Mesenchymal stem cell (in vitro differentiated cells and primary cell): ENCODE results near the gene CLDN20.
"Not testable (repeated sequence)": the region's sequence is repeated elsewhere in the genome, so short reads cannot be mapped to it uniquely, and the experiment has no call there.

Experiments
- DNase-seq: peaks from one replicate; pipeline ENCODE4 v3.0.0-alpha.2; 2013
- H2AFZ ChIP-seq: one replicate; pipeline ENCODE4 v1.6.1; 2013; ENCODE audit warnings: low read depth, mild to moderate bottlenecking, control low read depth, inconsistent platforms, low read length, moderate library complexity
- H2AK5ac ChIP-seq: 2 replicates; pipeline ENCODE4 v1.6.1; 2013; ENCODE audit warnings: low read length, moderate library complexity, mild to moderate bottlenecking, inconsistent platforms; ENCODE audit not compliant: severe bottlenecking
- H2BK120ac ChIP-seq: one replicate; pipeline ENCODE4 v1.6.1; 2013; ENCODE audit warnings: low read depth, mild to moderate bottlenecking, inconsistent platforms, low read length, moderate library complexity
- H2BK12ac ChIP-seq, 2 experiments: one replicate each; pipeline ENCODE4 v1.6.1; 2013; ENCODE audit warnings: inconsistent platforms in 2 of 2, low read length in 2 of 2, mild to moderate bottlenecking in 2 of 2, moderate library complexity in 2 of 2, control low read depth in 1 of 2
- H2BK15ac ChIP-seq: one replicate; pipeline ENCODE4 v1.6.1; 2013; ENCODE audit warnings: mild to moderate bottlenecking, low read depth, inconsistent platforms; ENCODE audit not compliant: poor library complexity, severe bottlenecking
- H2BK5ac ChIP-seq: 2 replicates; pipeline ENCODE4 v1.6.1; 2013; ENCODE audit warnings: low read depth, mild to moderate bottlenecking, low read length, control low read depth, inconsistent platforms; ENCODE audit not compliant: poor library complexity, severe bottlenecking
- H3K14ac ChIP-seq, 2 experiments: one replicate each; pipeline ENCODE4 v1.6.1; 2013; ENCODE audit warnings: inconsistent platforms in 2 of 2, low read length in 2 of 2, control low read depth in 1 of 2, mild to moderate bottlenecking in 1 of 2, moderate library complexity in 1 of 2
- H3K18ac ChIP-seq, 2 experiments: one replicate each; pipeline ENCODE4 v1.6.1; 2013; ENCODE audit warnings: inconsistent platforms in 2 of 2, low read length in 2 of 2, control low read depth in 1 of 2, low read depth in 1 of 2, mild to moderate bottlenecking in 1 of 2
- H3K23ac ChIP-seq, 2 experiments: one replicate each; pipeline ENCODE4 v1.6.1; 2013; ENCODE audit warnings: inconsistent platforms in 2 of 2, low read length in 2 of 2, mild to moderate bottlenecking in 2 of 2, moderate library complexity in 2 of 2, control low read depth in 1 of 2
- H3K27ac ChIP-seq: 2 replicates; pipeline ENCODE4 v1.5.1; 2013; ENCODE audit warnings: mild to moderate bottlenecking, moderate library complexity, low read length, control low read depth, inconsistent platforms; ENCODE audit not compliant: poor library complexity, severe bottlenecking
- H3K27me3 ChIP-seq, 2 experiments: 2 replicates each; pipeline versions ENCODE4 v1.6.1 to v1.7.0; 2013; ENCODE audit warnings: low read length in 2 of 2, mild to moderate bottlenecking in 2 of 2, moderate library complexity in 2 of 2, control low read depth in 1 of 2, inconsistent platforms in 1 of 2; ENCODE audit not compliant: control insufficient read depth in 1 of 2, insufficient read depth in 1 of 2
- H3K36me3 ChIP-seq, 2 experiments: 2 replicates each; pipeline versions ENCODE4 v1.6.1 to v1.7.0; 2013; ENCODE audit warnings: low read length in 2 of 2, control low read depth in 1 of 2, inconsistent platforms in 1 of 2, low read depth in 1 of 2, mild to moderate bottlenecking in 1 of 2; ENCODE audit not compliant: insufficient read depth in 2 of 2, control insufficient read depth in 1 of 2
- H3K4ac ChIP-seq, 2 experiments: one replicate each; pipeline ENCODE4 v1.6.1; 2013; ENCODE audit warnings: inconsistent platforms in 2 of 2, low read length in 2 of 2, mild to moderate bottlenecking in 2 of 2, moderate library complexity in 2 of 2, control low read depth in 1 of 2, low read depth in 1 of 2
- H3K4me1 ChIP-seq: 2 replicates; pipeline ENCODE4 v1.6.1; 2013; ENCODE audit warnings: low read depth, low read length, control low read depth; ENCODE audit not compliant: control insufficient read depth, insufficient read depth
- H3K4me2 ChIP-seq: 2 replicates; pipeline ENCODE4 v1.6.1; 2013; ENCODE audit warnings: low read length, mild to moderate bottlenecking, inconsistent platforms; ENCODE audit not compliant: poor library complexity, severe bottlenecking
- H3K4me3 ChIP-seq, 2 experiments: 2 replicates each; pipeline versions ENCODE4 v1.5.1 to v1.7.0; 2013; ENCODE audit warnings: low read length in 2 of 2, mild to moderate bottlenecking in 2 of 2, control low read depth in 1 of 2, low read depth in 1 of 2; ENCODE audit not compliant: insufficient read depth in 1 of 2
- H3K79me1 ChIP-seq: replicated peaks from 2 replicates; pipeline ENCODE4 v1.6.1; 2013; ENCODE audit warnings: mild to moderate bottlenecking, control low read depth, low read length, inconsistent platforms; ENCODE audit not compliant: poor library complexity, severe bottlenecking
- H3K9ac ChIP-seq: 2 replicates; pipeline ENCODE4 v1.7.0; 2013; ENCODE audit warnings: mild to moderate bottlenecking, low read length, moderate library complexity
- H3K9me3 ChIP-seq: 2 replicates; pipeline ENCODE4 v1.7.0; 2013; ENCODE audit warnings: mild to moderate bottlenecking, low read length; ENCODE audit not compliant: control insufficient read depth
- H4K8ac ChIP-seq: one replicate; pipeline ENCODE4 v1.6.1; 2013; ENCODE audit warnings: inconsistent platforms, mild to moderate bottlenecking, low read length, moderate library complexity
- H4K91ac ChIP-seq: one replicate; pipeline ENCODE4 v1.6.1; 2013; ENCODE audit warnings: mild to moderate bottlenecking, low read length, inconsistent platforms
- WGBS: methylation state at CpG from one replicate; pipeline ENCODE4 v1.1.7; 2013; ENCODE audit warnings: mixed read lengths; 5-methylcytosine and 5-hydroxymethylcytosine counted together

Gene CLDN20

DNA sequence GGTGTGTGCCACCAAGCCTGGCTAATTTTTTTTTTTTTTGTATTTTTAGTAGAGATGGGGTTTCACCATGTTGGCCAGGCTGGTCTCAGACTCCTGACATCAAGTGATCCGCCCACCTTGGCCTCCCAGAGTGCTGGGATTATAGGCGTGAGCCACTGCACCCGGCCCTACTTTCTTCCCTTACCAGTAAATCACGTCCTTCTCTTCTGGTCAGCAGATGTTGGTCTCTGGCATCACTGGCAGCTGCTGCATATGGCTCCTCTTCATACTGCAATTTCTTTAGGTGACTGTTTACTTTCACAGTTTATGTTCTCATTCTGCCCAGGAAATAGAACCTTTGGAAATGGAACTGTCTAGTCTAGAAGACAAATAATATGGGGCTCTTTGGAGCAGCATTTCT lies 32.8 kb upstream of the CLDN20 start:
- H2BK120ac ChIP-seq, H3K27me3 ChIP-seq, H3K4me3 ChIP-seq, H3K4me1 ChIP-seq, H3K27ac ChIP-seq, H3K4me2 ChIP-seq, H2BK12ac ChIP-seq, H2AFZ ChIP-seq, H3K4ac ChIP-seq, H3K79me1 ChIP-seq, H3K23ac ChIP-seq, H4K8ac ChIP-seq, DNase-seq, H2AK5ac ChIP-seq, H3K9ac ChIP-seq, H2BK15ac ChIP-seq, H3K36me3 ChIP-seq, H3K18ac ChIP-seq, H2BK5ac ChIP-seq, H3K9me3 ChIP-seq, H3K14ac ChIP-seq, H4K91ac ChIP-seq: not testable (repeated sequence)
- WGBS: 55% methylated on average over 4 of the region's 4 CpGs

DNA sequence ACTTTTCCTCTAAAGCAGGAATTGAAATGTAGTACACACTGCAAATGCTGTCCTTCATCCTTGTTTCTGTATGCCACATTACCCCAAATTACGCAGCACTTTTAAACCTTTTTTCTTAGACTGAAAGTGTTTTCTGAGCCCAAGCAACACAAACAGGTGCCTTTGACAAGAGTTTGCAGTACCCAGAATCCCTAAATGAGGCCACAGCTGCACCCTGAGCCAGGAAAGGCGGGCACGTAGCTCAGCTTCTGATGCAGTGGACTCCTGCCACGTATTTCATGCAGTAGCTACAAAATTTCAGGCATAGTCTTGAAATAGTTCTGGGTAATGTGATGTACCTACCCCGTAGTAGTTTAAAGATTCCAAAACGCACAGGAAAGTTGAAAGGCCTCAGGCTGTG lies 31.0 kb upstream of the CLDN20 start:
- H3K36me3 ChIP-seq: no peaks in the 10 kb centered on the region
- H4K91ac ChIP-seq: no peak overlapping the region
- H2BK15ac ChIP-seq: no peak overlapping the region
- H3K9me3 ChIP-seq: no peaks in the 10 kb centered on the region
- no peak overlapping the region for H3K23ac ChIP-seq
- H3K4me1 ChIP-seq: no peaks in the 10 kb centered on the region
- H4K8ac ChIP-seq: no peak overlapping the region
- H3K4ac ChIP-seq: no peak overlapping the region
- WGBS: 94% methylated on average over 6 of the region's 6 CpGs
- no peak overlapping the region for H2AK5ac ChIP-seq
- H3K4me3 ChIP-seq: no peak overlapping the region
- no peak overlapping the region for H2AFZ ChIP-seq
- no peak for DNase-seq
- H3K14ac ChIP-seq: no peak overlapping the region
- H3K18ac ChIP-seq: no peak overlapping the region
- H2BK12ac ChIP-seq: no peak overlapping the region
- no peaks in the 10 kb centered on the region for H3K27me3 ChIP-seq
- no peaks in the 10 kb centered on the region for H3K79me1 ChIP-seq
- H2BK120ac ChIP-seq: no peak overlapping the region
- H3K27ac ChIP-seq: no peak overlapping the region
- H3K9ac ChIP-seq: no peak overlapping the region
- H3K4me2 ChIP-seq: no peak overlapping the region
- H2BK5ac ChIP-seq: no peak overlapping the region

DNA sequence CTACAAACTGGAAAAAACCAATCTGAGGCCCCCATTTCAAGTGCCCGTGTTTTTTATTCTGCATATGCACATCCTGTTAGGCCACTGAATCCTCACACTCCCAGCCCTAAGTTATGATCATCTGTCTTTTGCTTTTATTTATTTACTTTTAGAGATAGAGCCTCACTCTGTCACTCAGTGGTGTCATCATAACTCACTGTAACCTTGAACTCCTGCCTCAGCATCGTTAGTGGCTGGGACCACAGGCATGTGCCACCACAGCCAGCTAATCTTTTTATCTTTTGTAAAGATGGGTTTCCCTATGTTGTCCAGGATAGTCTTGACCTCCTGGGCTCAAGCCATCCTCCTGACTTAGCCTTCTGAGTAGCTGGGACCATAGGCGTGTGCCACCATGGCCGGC lies 29.6 kb upstream of the CLDN20 start:
- 75% methylated on average over 4 of the region's 4 CpGs for WGBS
- no peaks in the 10 kb centered on the region for H3K27me3 ChIP-seq

DNA sequence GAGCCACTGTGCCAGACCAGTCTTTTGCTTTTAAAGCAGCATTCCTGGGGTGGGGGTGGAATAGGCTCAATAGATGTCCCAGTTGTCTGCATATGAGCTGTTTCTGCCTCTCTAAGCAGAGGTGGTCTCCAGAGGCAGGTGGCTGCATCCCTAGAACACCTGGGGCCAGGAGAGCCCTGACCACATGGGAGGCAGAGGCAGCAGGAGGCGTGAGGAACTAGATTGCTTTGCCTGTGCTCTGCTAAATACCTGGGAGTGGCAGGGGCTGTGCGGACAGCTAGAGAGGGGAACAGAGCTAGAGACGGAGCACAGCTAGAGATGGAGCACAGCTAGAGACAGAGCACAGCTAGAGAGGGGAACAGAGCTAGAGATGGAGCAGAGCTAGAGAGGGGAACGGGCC lies 29.1 kb upstream of the CLDN20 start:
- Histone ChIP-seq H4K91ac (no peak overlapping the region), H3K4me1 (no peaks in the 10 kb centered on the region), H2BK12ac (no peak overlapping the region), H3K4ac (no peak overlapping the region), H2BK5ac (no peak overlapping the region), H2AK5ac (no peak overlapping the region), H2BK15ac (no peak overlapping the region), H3K9me3 (no peaks in the 10 kb centered on the region), H3K18ac (no peak overlapping the region), H3K27ac (no peak overlapping the region), H4K8ac (no peak overlapping the region), H3K23ac (no peak overlapping the region), H3K4me3 (no peak overlapping the region), H3K4me2 (no peak overlapping the region), H3K27me3 (no peaks in the 10 kb centered on the region), H2AFZ (no peak overlapping the region), H3K79me1 (no peaks in the 10 kb centered on the region), H3K36me3 (no peaks in the 10 kb centered on the region), H2BK120ac (no peak overlapping the region), H3K9ac (no peak overlapping the region), H3K14ac (no peak overlapping the region)
- WGBS: 98% methylated on average over 4 of the region's 4 CpGs
- DNase-seq: no peak

More for the DNA sequence above, 29.6 kb upstream of the CLDN20 start:
- no peak overlapping the region for H2BK5ac ChIP-seq
- no peaks in the 10 kb centered on the region for H3K4me1 ChIP-seq
- H3K23ac ChIP-seq: no peak overlapping the region
- no peak overlapping the region for H3K27ac ChIP-seq
- H3K4me2 ChIP-seq: no peak overlapping the region
- DNase-seq: no peak
- no peaks in the 10 kb centered on the region for H3K36me3 ChIP-seq
- H3K4ac ChIP-seq: no peak overlapping the region
- no peak overlapping the region for H2BK15ac ChIP-seq
- H3K14ac ChIP-seq: no peak overlapping the region
- no peak overlapping the region for H4K91ac ChIP-seq
- H4K8ac ChIP-seq: no peak overlapping the region
- no peaks in the 10 kb centered on the region for H3K79me1 ChIP-seq
- H3K9ac ChIP-seq: no peak overlapping the region
- H2BK12ac ChIP-seq: no peak overlapping the region
- no peak overlapping the region for H2AFZ ChIP-seq
- H3K4me3 ChIP-seq: no peak overlapping the region
- no peak overlapping the region for H2AK5ac ChIP-seq
- no peaks in the 10 kb centered on the region for H3K9me3 ChIP-seq
- no peak overlapping the region for H2BK120ac ChIP-seq
- no peak overlapping the region for H3K18ac ChIP-seq
